Panc1 (cell line): ENCODE data around the gene ATG9A. TPM values are rescaled to one million over a fixed set of nuclear protein-coding genes. Genes with fewer than 3 reads are reported as not detected.

ENCODE experiments used
- ATAC-seq: fragments of 200-7000 bp; cut with Tn5 transposase; 2 replicates; pipeline ENCODE4 v1.9.1; 2020; ENCODE audit warnings: mild to moderate bottlenecking, moderate library complexity
- BruUV-seq: library from RNA; stranded (reverse); fragments of 400-500 nt; replicated peaks from 2 replicates; lab custom pipeline; 2021; lab: Mats Ljungman, UMichigan
- CTCF ChIA-PET: fragments of 300-600 bp; sonication (Branson Sonifier 250); formaldehyde crosslinking; loops from one replicate; lab custom pipeline; 2022; ENCODE audit warnings: antibody characterized with exemption; lab: Charles Lee
- POLR2A ChIA-PET: fragments of 300-600 bp; sonication (Branson Sonifier 250); formaldehyde crosslinking; loops from one replicate; lab custom pipeline; 2022; ENCODE audit warnings: antibody characterized with exemption; lab: Charles Lee
- DNase-seq: peaks from one replicate; pipeline ENCODE4 v3.0.0-alpha.2; 2010; ENCODE audit warnings: low read depth, low spot score
- H3K27ac ChIP-seq: 2 replicates; pipeline ENCODE4 v1.5.1; 2011; ENCODE audit warnings: mild to moderate bottlenecking, low read length, inconsistent platforms
- H3K27me3 ChIP-seq: fragments of 200-500 bp; sonication (Bioruptor generic); 2 replicates; pipeline ENCODE4 v1.6.0; 2014; ENCODE audit warnings: low read length, inconsistent platforms; ENCODE audit not compliant: control insufficient read depth, insufficient read depth
- H3K36me3 ChIP-seq: fragments of 200-500 bp; sonication (Bioruptor generic); 2 replicates; pipeline ENCODE4 v1.5.1; 2014; ENCODE audit warnings: inconsistent platforms, mild to moderate bottlenecking, low read length, moderate library complexity; ENCODE audit not compliant: control insufficient read depth, insufficient read depth
- H3K4me1 ChIP-seq: 2 replicates; pipeline ENCODE4 v1.5.1; 2011; ENCODE audit warnings: inconsistent platforms, mild to moderate bottlenecking, low read length, moderate library complexity; ENCODE audit not compliant: control insufficient read depth, insufficient read depth
- H3K4me3 ChIP-seq, 2 experiments: 2 replicates each; pipeline ENCODE4 v1.5.1; 2011 to 2012; ENCODE audit warnings: low read depth in 2 of 2, low read length in 2 of 2, mild to moderate bottlenecking in 2 of 2, inconsistent platforms in 1 of 2, moderate library complexity in 1 of 2
- H3K9me3 ChIP-seq: fragments of 200-500 bp; sonication (Bioruptor generic); 2 replicates; pipeline ENCODE4 v1.5.1; 2014; ENCODE audit warnings: low read depth, mild to moderate bottlenecking, inconsistent platforms, low read length, moderate library complexity; ENCODE audit not compliant: control insufficient read depth, insufficient read depth
- CTCF ChIP-seq: fragments of 450-650 bp; IDR thresholded peaks from 2 replicates; pipeline ENCODE4 v1.5.1; 2017; ENCODE audit warnings: mild to moderate bottlenecking
- POLR2AphosphoS5 ChIP-seq: IDR thresholded peaks from 2 replicates; pipeline ENCODE4 v1.6.1; 2012; ENCODE audit warnings: mild to moderate bottlenecking, low read depth, low read length, moderate library complexity
- REST ChIP-seq, 2 experiments: IDR thresholded peaks; 2 replicates each; pipeline ENCODE4 v1.6.1; 2011 to 2012; ENCODE audit warnings: low read depth in 2 of 2, control low read depth in 1 of 2, low read length in 1 of 2, mild to moderate bottlenecking in 1 of 2, moderate library complexity in 1 of 2; ENCODE audit not compliant: insufficient read depth in 1 of 2
- SIN3A ChIP-seq: IDR thresholded peaks from 2 replicates; pipeline ENCODE4 v1.6.1; 2012; ENCODE audit warnings: low read depth, mild to moderate bottlenecking, low read length, moderate library complexity, borderline replicate concordance; ENCODE audit not compliant: insufficient read depth
- TCF7L2 ChIP-seq: IDR thresholded peaks from 2 replicates; pipeline ENCODE4 v1.6.1; 2011; ENCODE audit warnings: mild to moderate bottlenecking, low read depth, low read length, inconsistent platforms
- in situ Hi-C: cut with HindIII; loops from 2 replicates; pipeline ENCODE4 v1.10.0; 2016; ENCODE audit warnings: low sequenced_read_pairs, low pct_unique_long_range_greater_than_20kb
- intact Hi-C: fragments of 100-400 bp; cut with micrococcal nuclease; formaldehyde crosslinking; loops from one replicate; pipeline ENCODE4 v1.10.0; 2022; ENCODE audit not compliant: unreplicated experiment
- total RNA-seq: library from RNA; stranded (reverse); gene quantifications from one replicate; pipeline ENCODE4 v1.2.1, GENCODE V29; 2021; ENCODE audit not compliant: unreplicated experiment

ATG9A gene
- total RNA-seq, 1 experiment from 2014 or later = 75.1 TPM

GRCh38 chr2:219246559-219246958 lies 17.1 kb upstream of the ATG9A start:
- no peak for DNase-seq
- peaks cover 39% of the 10 kb centered on the region for H3K4me1 ChIP-seq
- no peaks in the 10 kb centered on the region for H3K27me3 ChIP-seq
- no peak for ATAC-seq
- no peaks in the 10 kb centered on the region for H3K9me3 ChIP-seq
- BruUV-seq = TSS peak; percentile 91
- POLR2A ChIA-PET = no interaction called here
- in situ Hi-C loops (no loop called here), intact Hi-C loops (no loop called here)
- TF ChIP-seq POLR2AphosphoS5 (no peak), TCF7L2 (no peak), REST (IDR thresholded peaks at IDR 0.05; ENCODE audit: insufficient read depth in 1 of 2, low read depth in 2 of 2, low read length in 1 of 2) (no peak), CTCF (no peak), SIN3A (no peak)
- H3K4me3 ChIP-seq = no peak overlapping the region
- no peak overlapping the region; the same call in 1 of the 2 replicates for H3K27ac ChIP-seq
- CTCF ChIA-PET = interaction anchor here (1.2 kb wide), 1 partner anchor 16 kb away, joined by 6 read pairs; no protein-coding TSS in a partner anchor
- H3K36me3 ChIP-seq = no peaks in the 10 kb centered on the region; the same call in 1 of the 2 replicates

GRCh38 chr2:219245899-219246230 lies 16.4 kb upstream of the ATG9A start:
- no peak for ATAC-seq
- no peak for DNase-seq
- peak overlapping the region; percentile 81 for H3K27ac ChIP-seq
- BruUV-seq = no TSS peak
- H3K36me3 ChIP-seq = no peaks in the 10 kb centered on the region; the same call in 1 of the 2 replicates
- peak overlapping the region; percentile 84 to 94 for H3K4me3 ChIP-seq
- CTCF ChIA-PET = interaction anchor here (1.2 kb wide), 1 partner anchor 16 kb away, joined by 6 read pairs; no protein-coding TSS in a partner anchor
- intact Hi-C loops (no loop called here), in situ Hi-C loops (no loop called here)
- H3K4me1 ChIP-seq = peaks cover 39% of the 10 kb centered on the region
- TF ChIP-seq CTCF (no peak), POLR2AphosphoS5 (no peak)
- H3K27me3 ChIP-seq = no peaks in the 10 kb centered on the region
- H3K9me3 ChIP-seq = no peaks in the 10 kb centered on the region
- POLR2A ChIA-PET = interaction anchor here (0.5 to 1.5 kb wide), 4 partner anchors 16 to 325 kb away, joined by 4 to 11 read pairs (median 6); partner anchors contain the start of genes ANKZF1 and ATG9A
